HCT116 (cell line): Measurements from ENCODE around the gene RNF220.

Experiments
- ATF3 ChIP-seq: IDR thresholded peaks from 2 replicates; pipeline ENCODE4 v1.6.1; 2012
- CTCF ChIP-seq, 3 experiments: fragments of 200-600 bp in 1 of 3; sonication (generic) in 1 of 3; IDR thresholded peaks in 2 of 3; conservative IDR thresholded peaks in 1 of 3; 2 replicates each; pipeline ENCODE4 v1.5.1; 2012 to 2017; ENCODE audit warnings: low read depth in 2 of 3, low read length in 2 of 3, antibody characterized with exemption in 1 of 3, borderline replicate concordance in 1 of 3, control low read depth in 1 of 3, mild to moderate bottlenecking in 1 of 3, mixed read lengths in 1 of 3, mixed run types in 1 of 3, moderate library complexity in 1 of 3; ENCODE audit not compliant: insufficient read depth in 1 of 3
- EGR1 ChIP-seq: IDR thresholded peaks from 2 replicates; pipeline ENCODE4 v1.6.1; 2012; ENCODE audit warnings: low read depth
- EZH2 ChIP-seq: fragments of 200-600 bp; sonication (generic); IDR thresholded peaks from 2 replicates; pipeline ENCODE4 v1.6.1; 2017; ENCODE audit warnings: antibody characterized with exemption, mixed run types
- EZH2phosphoT487 ChIP-seq: fragments of 200-600 bp; IDR thresholded peaks from 2 replicates; pipeline ENCODE4 v1.6.1; 2018; ENCODE audit warnings: antibody characterized with exemption, borderline replicate concordance
- FOSL1 ChIP-seq: IDR thresholded peaks from 2 replicates; pipeline ENCODE4 v1.6.1; 2012; ENCODE audit warnings: low read depth
- POLR2A ChIP-seq: IDR thresholded peaks from 2 replicates; pipeline ENCODE4 v1.7.0; 2011; ENCODE audit warnings: borderline replicate concordance; ENCODE audit not compliant: insufficient read depth, insufficient read length; ENCODE audit errors: extremely low read depth
- POLR2AphosphoS5 ChIP-seq: IDR thresholded peaks from 2 replicates; pipeline ENCODE4 v1.6.1; 2011; ENCODE audit warnings: mild to moderate bottlenecking, low read depth, low read length, moderate library complexity
- SIN3A ChIP-seq: IDR thresholded peaks from 2 replicates; pipeline ENCODE4 v1.6.1; 2012; ENCODE audit warnings: low read depth
- SP1 ChIP-seq: IDR thresholded peaks from 2 replicates; pipeline ENCODE4 v1.6.1; 2012; ENCODE audit warnings: low read depth
- SRF ChIP-seq: IDR thresholded peaks from 2 replicates; pipeline ENCODE4 v1.6.1; 2012; ENCODE audit warnings: low read depth

GRCh38 chr1:44566281-44567046, 161.4 kb downstream of the RNF220 start:
- TF ChIP-seq FOSL1: no peak
- TF ChIP-seq EZH2: no peak
- no peak for TF ChIP-seq POLR2AphosphoS5
- no peak for TF ChIP-seq ATF3
- TF ChIP-seq POLR2A: no peak
- TF ChIP-seq EZH2phosphoT487: no peak
- TF ChIP-seq SRF: no peak
- TF ChIP-seq CTCF (IDR thresholded peaks at IDR 0.05 in 2 of 3, conservative IDR thresholded peaks at IDR 0.05 in 1 of 3; ENCODE audit: borderline replicate concordance in 1 of 3, insufficient read depth in 1 of 3, low read depth in 2 of 3, low read length in 2 of 3): no peak
- TF ChIP-seq SIN3A: no peak
- no peak for TF ChIP-seq EGR1
- TF ChIP-seq SP1: no peak
